Astrocyte (in vitro differentiated cells and primary cell): Measurements from ENCODE around the gene DDX55. TPM values are rescaled to one million over a fixed set of nuclear protein-coding genes. Genes with fewer than 3 reads are reported as not detected.

ENCODE experiments used
- DNase-seq: peaks from one replicate; pipeline ENCODE4 v3.0.0-alpha.2; 2010; ENCODE audit warnings: low read depth
- FAIRE-seq: peaks from 2 replicates; lab custom pipeline; 2011; peaks lifted over from hg19 to GRCh38; lab: Jason Lieb, UNC
- H2AFZ ChIP-seq: 2 replicates; pipeline ENCODE4 v1.6.0; 2012; ENCODE audit warnings: low read depth, low read length, inconsistent platforms
- H3K27ac ChIP-seq: 2 replicates; pipeline ENCODE4 v1.5.1; 2011; ENCODE audit warnings: low read depth, low read length, inconsistent platforms
- H3K27me3 ChIP-seq: 2 replicates; pipeline ENCODE4 v1.6.0; 2011; ENCODE audit warnings: low read length, inconsistent platforms; ENCODE audit not compliant: insufficient read depth
- H3K36me3 ChIP-seq: 2 replicates; pipeline ENCODE4 v1.5.1; 2011; ENCODE audit warnings: low read length, inconsistent platforms; ENCODE audit not compliant: insufficient read depth
- H3K4me1 ChIP-seq: 2 replicates; pipeline ENCODE4 v1.5.1; 2011; ENCODE audit warnings: low read length, inconsistent platforms; ENCODE audit not compliant: insufficient read depth
- H3K4me2 ChIP-seq: 2 replicates; pipeline ENCODE4 v1.6.0; 2012; ENCODE audit warnings: low read length, inconsistent platforms
- H3K4me3 ChIP-seq: 2 replicates; pipeline ENCODE4 v1.5.1; 2011; ENCODE audit warnings: low read depth, mild to moderate bottlenecking, low read length, inconsistent platforms; ENCODE audit not compliant: insufficient read depth
- H3K79me2 ChIP-seq: 2 replicates; pipeline ENCODE4 v1.6.0; 2012; ENCODE audit warnings: mild to moderate bottlenecking, low read length, inconsistent platforms; ENCODE audit not compliant: insufficient read depth
- H3K9ac ChIP-seq: 2 replicates; pipeline ENCODE4 v1.6.0; 2012; ENCODE audit warnings: mild to moderate bottlenecking, low read length, inconsistent platforms
- H3K9me3 ChIP-seq: 2 replicates; pipeline ENCODE4 v1.5.1; 2012; ENCODE audit warnings: low read depth, mild to moderate bottlenecking, low read length, inconsistent platforms; ENCODE audit not compliant: insufficient read depth
- H4K20me1 ChIP-seq: 2 replicates; pipeline ENCODE4 v1.6.0; 2012; ENCODE audit warnings: low read length, inconsistent platforms; ENCODE audit not compliant: insufficient read depth
- H3K27ac Mint-ChIP-seq: one replicate; pipeline ENCODE4 v1.8.0; 2021; ENCODE audit warnings: mild to moderate bottlenecking, mixed read lengths; ENCODE audit not compliant: unreplicated experiment
- H3K27me3 Mint-ChIP-seq: one replicate; pipeline ENCODE4 v1.8.0; 2021; ENCODE audit warnings: low read depth, mixed read lengths; ENCODE audit not compliant: unreplicated experiment
- H3K36me3 Mint-ChIP-seq: one replicate; pipeline ENCODE4 v1.8.0; 2021; ENCODE audit warnings: low read depth, mixed read lengths; ENCODE audit not compliant: unreplicated experiment
- H3K4me1 Mint-ChIP-seq: one replicate; pipeline ENCODE4 v1.8.0; 2021; ENCODE audit warnings: low read depth, mixed read lengths; ENCODE audit not compliant: unreplicated experiment
- H3K4me3 Mint-ChIP-seq: one replicate; pipeline ENCODE4 v1.8.0; 2021; ENCODE audit warnings: mild to moderate bottlenecking, moderate library complexity, mixed read lengths; ENCODE audit not compliant: unreplicated experiment
- H3K9me3 Mint-ChIP-seq: one replicate; pipeline ENCODE4 v1.8.0; 2021; ENCODE audit warnings: mild to moderate bottlenecking, mixed read lengths; ENCODE audit not compliant: unreplicated experiment
- EZH2 ChIP-seq: IDR thresholded peaks from 2 replicates; pipeline ENCODE4 v1.6.1; 2012; ENCODE audit warnings: mild to moderate bottlenecking, low read length, inconsistent platforms; ENCODE audit not compliant: insufficient read depth
- total RNA-seq: library from RNA; stranded (reverse); gene quantifications from 2 replicates; pipeline ENCODE4 v1.2.1, GENCODE V29; 2021
- TF ChIP-seq, protein P1 (sequence below): IDR thresholded peaks from 2 replicates; pipeline ENCODE4 v1.5.1; 2011; ENCODE audit warnings: low read depth, mild to moderate bottlenecking, inconsistent platforms, low read length, moderate library complexity; ENCODE audit not compliant: insufficient read depth

Gene DDX55
- total RNA-seq, 1 donor from 2014 or later: 20.1 TPM

DNA sequence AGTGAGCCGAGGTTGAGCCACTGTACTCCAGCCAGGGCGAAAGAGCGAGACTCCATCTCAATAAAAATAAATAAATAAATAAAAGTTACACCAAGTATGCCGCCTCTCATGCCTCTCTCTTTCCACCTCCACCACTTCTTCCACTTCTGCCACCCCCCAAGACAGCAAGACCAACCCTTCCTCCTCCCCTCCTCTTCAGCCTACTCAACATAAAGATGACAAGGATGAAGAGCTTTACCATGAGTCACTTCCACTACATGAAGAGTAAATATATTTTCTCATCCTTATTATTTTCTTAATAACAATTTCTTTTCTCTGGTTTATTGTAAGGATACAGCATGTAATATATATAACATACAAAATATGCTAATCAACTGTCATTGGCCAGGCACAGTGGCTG lies 21.1 kb upstream of the DDX55 start:
- Histone ChIP-seq H3K9me3 (no peaks in the 10 kb centered on the region), H3K79me2 (peaks cover 34% of the 10 kb centered on the region), H4K20me1 (peaks cover 14% of the 10 kb centered on the region), H3K27me3 (no peaks in the 10 kb centered on the region), H2AFZ (no peak overlapping the region), H3K27ac (no peak overlapping the region), H3K36me3 (no peaks in the 10 kb centered on the region), H3K9ac (no peak overlapping the region), H3K4me3 (no peak overlapping the region), H3K4me1 (peaks cover 7% of the 10 kb centered on the region), H3K4me2 (no peak overlapping the region)
- H3K4me3 Mint-ChIP-seq: no peak overlapping the region
- no peaks in the 10 kb centered on the region for H3K9me3 Mint-ChIP-seq
- no peak for DNase-seq
- no peak overlapping the region for H3K27ac Mint-ChIP-seq
- TF ChIP-seq EZH2: no peak
- TF ChIP-seq, protein P1, sequence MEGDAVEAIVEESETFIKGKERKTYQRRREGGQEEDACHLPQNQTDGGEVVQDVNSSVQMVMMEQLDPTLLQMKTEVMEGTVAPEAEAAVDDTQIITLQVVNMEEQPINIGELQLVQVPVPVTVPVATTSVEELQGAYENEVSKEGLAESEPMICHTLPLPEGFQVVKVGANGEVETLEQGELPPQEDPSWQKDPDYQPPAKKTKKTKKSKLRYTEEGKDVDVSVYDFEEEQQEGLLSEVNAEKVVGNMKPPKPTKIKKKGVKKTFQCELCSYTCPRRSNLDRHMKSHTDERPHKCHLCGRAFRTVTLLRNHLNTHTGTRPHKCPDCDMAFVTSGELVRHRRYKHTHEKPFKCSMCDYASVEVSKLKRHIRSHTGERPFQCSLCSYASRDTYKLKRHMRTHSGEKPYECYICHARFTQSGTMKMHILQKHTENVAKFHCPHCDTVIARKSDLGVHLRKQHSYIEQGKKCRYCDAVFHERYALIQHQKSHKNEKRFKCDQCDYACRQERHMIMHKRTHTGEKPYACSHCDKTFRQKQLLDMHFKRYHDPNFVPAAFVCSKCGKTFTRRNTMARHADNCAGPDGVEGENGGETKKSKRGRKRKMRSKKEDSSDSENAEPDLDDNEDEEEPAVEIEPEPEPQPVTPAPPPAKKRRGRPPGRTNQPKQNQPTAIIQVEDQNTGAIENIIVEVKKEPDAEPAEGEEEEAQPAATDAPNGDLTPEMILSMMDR: no peak
- peaks cover 13% of the 10 kb centered on the region for H3K4me1 Mint-ChIP-seq
- no peaks in the 10 kb centered on the region for H3K27me3 Mint-ChIP-seq
- FAIRE-seq: no peak
- peaks cover 1% of the 10 kb centered on the region for H3K36me3 Mint-ChIP-seq

DNA sequence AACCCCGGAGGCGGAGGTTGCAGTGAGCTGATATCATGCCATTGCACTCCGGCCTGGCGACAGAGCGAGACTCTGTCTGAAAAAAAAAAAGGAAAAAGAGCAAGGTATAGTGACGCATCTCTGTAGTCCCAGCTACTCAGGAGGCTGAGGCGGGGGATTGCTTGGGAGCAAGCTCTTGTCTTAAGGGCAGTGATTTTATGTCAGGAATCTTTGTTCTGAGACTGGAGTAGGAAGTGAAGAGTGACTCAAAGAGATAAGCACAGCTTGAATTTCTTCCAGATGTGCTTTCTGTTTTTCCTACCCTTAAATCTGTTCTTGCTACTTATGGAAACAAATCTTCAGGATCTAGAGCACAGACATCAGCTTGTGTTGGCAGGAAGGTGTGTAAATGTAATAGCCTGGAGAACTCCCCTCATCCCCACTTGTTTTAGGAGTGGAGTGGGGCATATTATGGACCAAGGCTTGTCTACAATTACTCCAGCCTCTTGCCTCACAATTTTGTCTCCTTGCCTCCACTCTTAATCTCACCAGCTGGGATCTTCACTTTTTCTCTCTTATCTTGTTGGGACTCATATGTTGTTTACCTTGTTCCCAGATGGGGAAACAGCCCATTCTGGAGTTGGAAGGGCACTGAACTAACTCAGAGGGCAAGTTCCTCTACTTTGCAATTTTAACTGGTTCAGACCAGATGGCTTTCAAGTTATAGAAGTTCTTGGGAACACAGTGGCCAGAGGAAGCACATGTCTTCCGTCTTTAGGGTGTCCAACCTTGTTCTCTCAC lies 10.0 kb upstream of the DDX55 start:
- H3K4me3 ChIP-seq: no peak overlapping the region
- H2AFZ ChIP-seq: no peak overlapping the region
- peaks cover 4% of the 10 kb centered on the region for H3K36me3 Mint-ChIP-seq
- H3K9me3 ChIP-seq: no peaks in the 10 kb centered on the region
- H3K27ac ChIP-seq: peak overlapping the region; percentile 27
- peaks cover 93% of the 10 kb centered on the region for H4K20me1 ChIP-seq
- no peak overlapping the region for H3K27ac Mint-ChIP-seq
- DNase-seq: peak; percentile 70
- H3K27me3 Mint-ChIP-seq: no peaks in the 10 kb centered on the region
- FAIRE-seq: no peak
- peaks cover 19% of the 10 kb centered on the region for H3K4me1 ChIP-seq
- H3K9ac ChIP-seq: peak overlapping the region; percentile 28
- peaks cover 31% of the 10 kb centered on the region for H3K4me1 Mint-ChIP-seq
- H3K36me3 ChIP-seq: peaks cover 53% of the 10 kb centered on the region
- H3K79me2 ChIP-seq: peaks cover 96% of the 10 kb centered on the region
- H3K4me3 Mint-ChIP-seq: no peak overlapping the region
- peak overlapping the region; percentile 59 for H3K4me2 ChIP-seq
- TF ChIP-seq, protein P1: no peak
- no peak for TF ChIP-seq EZH2
- H3K27me3 ChIP-seq: no peaks in the 10 kb centered on the region
- no peaks in the 10 kb centered on the region for H3K9me3 Mint-ChIP-seq

DNA sequence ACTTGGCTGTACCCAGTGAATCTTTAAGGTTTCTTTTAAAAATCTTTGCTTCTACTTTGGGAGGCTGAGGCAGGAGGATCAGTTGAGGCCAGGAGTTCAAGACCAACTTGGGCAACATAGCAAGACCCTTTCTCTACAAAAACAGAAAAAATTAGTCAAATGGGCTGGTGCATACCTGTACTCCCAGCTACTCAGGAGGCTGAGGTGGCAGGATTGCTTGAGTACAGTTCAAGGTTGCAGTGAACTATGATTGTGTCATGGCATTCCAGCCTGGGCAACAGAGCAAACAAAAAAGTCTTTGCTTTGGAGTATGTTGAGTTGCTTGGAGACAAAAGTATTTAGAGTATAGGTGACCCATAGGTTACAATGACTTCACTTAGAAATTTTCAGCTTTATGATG lies 6.2 kb upstream of the DDX55 start:
- Histone ChIP-seq H3K27me3 (no peaks in the 10 kb centered on the region), H3K4me2 (no peak overlapping the region), H3K79me2 (peaks cover 67% of the 10 kb centered on the region), H3K9ac (no peak overlapping the region), H3K27ac (no peak overlapping the region), H4K20me1 (peaks cover 68% of the 10 kb centered on the region), H3K9me3 (no peaks in the 10 kb centered on the region), H3K4me1 (peaks cover 8% of the 10 kb centered on the region), H2AFZ (no peak overlapping the region), H3K36me3 (peaks cover 38% of the 10 kb centered on the region), H3K4me3 (no peak overlapping the region)
- no peaks in the 10 kb centered on the region for H3K27me3 Mint-ChIP-seq
- H3K36me3 Mint-ChIP-seq: no peaks in the 10 kb centered on the region
- DNase-seq (no peak), FAIRE-seq (no peak)
- TF ChIP-seq EZH2: no peak
- TF ChIP-seq, protein P1: no peak
- no peaks in the 10 kb centered on the region for H3K9me3 Mint-ChIP-seq
- no peak overlapping the region for H3K4me3 Mint-ChIP-seq
- no peak overlapping the region for H3K27ac Mint-ChIP-seq
- H3K4me1 Mint-ChIP-seq: peaks cover 16% of the 10 kb centered on the region
